BJ (cell line): Measurements from ENCODE around the gene CDKAL1. TPM values are rescaled to one million over a fixed set of nuclear protein-coding genes. Genes with fewer than 3 reads are reported as not detected.
"Not testable (repeated sequence)": the region's sequence is repeated elsewhere in the genome, so short reads cannot be mapped to it uniquely, and the experiment has no call there.

ENCODE experiments used
- CTCF ChIA-PET: fragments of 350-600 bp; formaldehyde crosslinking; extraction: SDS; loops from one replicate; lab custom pipeline; 2021; ENCODE audit warnings: antibody characterized with exemption, inconsistent platforms; lab: Yijun Ruan, JAX
- POLR2A ChIA-PET: fragments of 300-600 bp; sonication (Branson Sonifier 250); formaldehyde crosslinking; extraction: SDS; loops from one replicate; lab custom pipeline; 2021; ENCODE audit warnings: antibody characterized with exemption; lab: Charles Lee
- DNase-seq: peaks from one replicate; pipeline ENCODE4 v3.0.0-alpha.2; 2011; ENCODE audit warnings: low read depth
- H3K27me3 ChIP-seq: 2 replicates; pipeline ENCODE4 v1.6.0; 2011; ENCODE audit warnings: low read length; ENCODE audit not compliant: control insufficient read depth, insufficient read depth
- H3K36me3 ChIP-seq: 2 replicates; pipeline ENCODE4 v1.5.1; 2011; ENCODE audit warnings: low read length; ENCODE audit not compliant: control insufficient read depth, insufficient read depth
- H3K4me3 ChIP-seq: 2 replicates; pipeline ENCODE4 v1.5.1; 2011; ENCODE audit warnings: low read depth, mild to moderate bottlenecking, control low read depth, low read length
- CTCF ChIP-seq: IDR thresholded peaks from 2 replicates; pipeline ENCODE4 v1.5.1; 2011; ENCODE audit warnings: low read depth, mild to moderate bottlenecking, control low read depth, inconsistent platforms, low read length, moderate library complexity; ENCODE audit not compliant: insufficient read depth
- polyA plus RNA-seq: library from polyadenylated mRNA; depleted of rRNA; stranded (reverse); fragments of >200 nt; gene quantifications from 2 replicates; pipeline ENCODE4 v1.2.3, GENCODE V29; 2011

CDKAL1 gene
- polyA plus RNA-seq, 1 experiment: 3.8 TPM

- POLR2A ChIA-PET: no interaction called here
- no peaks in the 10 kb centered on the region for H3K27me3 ChIP-seq
- H3K4me3 ChIP-seq: no peak overlapping the region
- no peaks in the 10 kb centered on the region for H3K36me3 ChIP-seq
- DNase-seq: no peak
- CTCF ChIA-PET: no interaction called here
- TF ChIP-seq CTCF: no peak
These were observed 55.0 kb downstream of the CDKAL1 start for GRCh38 chr6:20589266-20589665.

DNA sequence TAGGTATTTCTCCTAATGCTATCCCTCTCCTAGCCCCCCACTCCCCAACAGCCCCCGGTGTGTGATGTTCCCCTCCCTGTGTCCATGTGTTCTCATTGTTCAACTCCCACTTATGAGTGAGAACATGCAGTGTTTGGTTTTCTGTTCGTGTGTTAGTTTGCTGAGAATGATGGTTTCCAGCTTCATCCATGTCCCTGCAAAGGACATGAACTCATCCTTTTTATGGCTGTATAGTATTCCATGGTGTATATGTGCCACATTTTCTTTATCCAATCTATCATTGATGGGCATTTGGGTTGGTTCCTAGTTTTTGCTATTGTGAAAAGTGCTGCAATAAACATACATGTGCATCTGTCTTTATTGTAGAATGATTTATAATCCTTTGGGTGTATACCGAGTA lies 56.2 kb downstream of the CDKAL1 start:
- H3K4me3 ChIP-seq, POLR2A ChIA-PET, H3K36me3 ChIP-seq, DNase-seq, CTCF ChIA-PET, H3K27me3 ChIP-seq: not testable (repeated sequence)

DNA sequence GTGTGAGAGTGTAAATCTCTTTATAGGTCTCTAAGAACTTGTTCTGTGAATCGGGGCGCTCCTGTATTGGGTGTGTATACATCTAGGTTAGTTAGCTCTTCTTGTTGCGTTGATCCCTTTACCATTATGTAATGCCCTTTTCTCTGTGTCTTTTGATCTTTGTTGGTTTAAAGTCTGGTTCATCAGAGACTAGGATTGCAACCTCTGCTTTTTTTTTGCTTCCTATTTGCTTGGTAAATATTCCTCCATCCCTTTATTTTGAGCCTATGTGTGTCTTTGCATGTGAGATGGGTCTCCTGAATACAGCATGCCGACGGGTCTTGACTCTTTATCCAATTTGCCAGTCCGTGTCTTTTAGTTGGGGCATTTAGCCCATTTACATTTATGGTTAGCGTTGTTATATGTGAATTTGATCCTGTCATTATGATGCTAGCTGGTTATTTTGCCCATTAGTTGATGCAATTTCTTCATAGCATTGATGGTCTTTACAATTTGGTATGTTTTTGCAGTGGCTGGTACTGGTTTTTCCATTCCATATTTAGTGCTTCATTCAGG lies 60.1 kb downstream of the CDKAL1 start:
- DNase-seq, H3K27me3 ChIP-seq, H3K4me3 ChIP-seq, H3K36me3 ChIP-seq, POLR2A ChIA-PET, CTCF ChIA-PET: not testable (repeated sequence)

DNA sequence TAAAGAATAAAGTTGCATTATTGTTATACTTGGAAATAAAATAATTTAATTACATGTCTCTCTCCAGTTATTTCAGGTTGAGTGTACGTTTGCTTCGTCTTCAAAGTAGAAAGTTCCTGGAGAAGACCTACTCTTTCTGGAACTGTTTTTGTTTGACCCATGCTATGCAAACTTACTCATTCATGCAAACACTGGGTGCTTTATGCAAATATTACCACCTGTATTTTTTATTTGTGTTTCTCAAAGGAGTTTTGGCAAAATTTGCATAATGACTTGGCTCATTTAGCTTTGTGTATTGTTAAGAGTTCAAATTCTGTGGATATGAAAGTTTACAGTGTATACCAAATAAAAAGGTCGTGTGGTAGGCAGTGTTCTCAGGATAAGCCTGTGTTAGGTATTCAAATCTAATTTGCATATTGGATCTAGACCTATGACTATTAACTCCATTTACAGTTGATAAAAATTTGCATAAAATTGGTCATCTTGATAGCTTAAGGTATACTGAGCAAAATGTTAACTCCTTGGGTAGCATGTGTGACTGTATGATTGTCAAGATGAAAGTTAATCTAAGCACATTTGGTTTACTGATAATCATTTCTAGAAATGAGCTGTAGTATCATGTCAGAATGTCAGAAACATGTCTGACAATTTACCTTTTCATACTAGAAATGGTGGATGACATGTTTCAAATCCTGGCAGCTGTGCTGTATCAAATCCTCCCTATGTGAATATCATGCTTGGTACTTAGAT lies 65.2 kb downstream of the CDKAL1 start:
- no peaks in the 10 kb centered on the region for H3K36me3 ChIP-seq
- ChIA-PET POLR2A (no interaction called here), CTCF (no interaction called here)
- TF ChIP-seq CTCF: no peak
- no peaks in the 10 kb centered on the region for H3K27me3 ChIP-seq
- H3K4me3 ChIP-seq: no peak overlapping the region
- DNase-seq: no peak

- CTCF ChIA-PET: no interaction called here
- H3K4me3 ChIP-seq: no peak overlapping the region
- POLR2A ChIA-PET: no interaction called here
- no peaks in the 10 kb centered on the region for H3K36me3 ChIP-seq
- TF ChIP-seq CTCF: no peak
- H3K27me3 ChIP-seq: no peaks in the 10 kb centered on the region
- DNase-seq: no peak
These were observed 66.6 kb downstream of the CDKAL1 start for GRCh38 chr6:20600831-20601230.

DNA sequence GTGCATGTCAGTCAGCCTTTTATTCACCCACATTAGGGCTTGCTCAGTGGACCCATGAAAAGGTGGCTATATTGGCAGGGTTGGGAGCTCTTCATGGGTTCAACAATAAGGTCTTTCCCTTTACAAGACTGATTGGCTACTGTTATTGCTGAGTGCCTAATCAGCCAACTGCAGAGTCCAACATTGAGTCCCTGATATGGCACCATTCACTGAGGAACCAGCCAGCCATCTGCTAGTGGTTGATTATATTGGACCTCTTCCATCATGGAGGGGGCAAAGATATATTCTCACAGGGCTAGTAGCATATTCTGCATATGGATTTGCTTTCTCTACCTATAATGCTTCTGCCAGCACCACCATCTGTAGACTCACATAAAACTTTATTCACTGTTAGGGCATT lies 69.9 kb downstream of the CDKAL1 start:
- H3K36me3 ChIP-seq: no peaks in the 10 kb centered on the region
- no peak overlapping the region for H3K4me3 ChIP-seq
- no peak for TF ChIP-seq CTCF
- CTCF ChIA-PET: no interaction called here
- POLR2A ChIA-PET: no interaction called here
- no peaks in the 10 kb centered on the region for H3K27me3 ChIP-seq
- DNase-seq: no peak
